ENCODE data around the gene MFN2. TPM values are rescaled to one million over a fixed set of nuclear protein-coding genes. Genes with fewer than 3 reads are reported as not detected.

Gene MFN2
- total RNA-seq, 4 donors from 2014 or later, result 176 to 282 (median 217) TPM

DNA sequence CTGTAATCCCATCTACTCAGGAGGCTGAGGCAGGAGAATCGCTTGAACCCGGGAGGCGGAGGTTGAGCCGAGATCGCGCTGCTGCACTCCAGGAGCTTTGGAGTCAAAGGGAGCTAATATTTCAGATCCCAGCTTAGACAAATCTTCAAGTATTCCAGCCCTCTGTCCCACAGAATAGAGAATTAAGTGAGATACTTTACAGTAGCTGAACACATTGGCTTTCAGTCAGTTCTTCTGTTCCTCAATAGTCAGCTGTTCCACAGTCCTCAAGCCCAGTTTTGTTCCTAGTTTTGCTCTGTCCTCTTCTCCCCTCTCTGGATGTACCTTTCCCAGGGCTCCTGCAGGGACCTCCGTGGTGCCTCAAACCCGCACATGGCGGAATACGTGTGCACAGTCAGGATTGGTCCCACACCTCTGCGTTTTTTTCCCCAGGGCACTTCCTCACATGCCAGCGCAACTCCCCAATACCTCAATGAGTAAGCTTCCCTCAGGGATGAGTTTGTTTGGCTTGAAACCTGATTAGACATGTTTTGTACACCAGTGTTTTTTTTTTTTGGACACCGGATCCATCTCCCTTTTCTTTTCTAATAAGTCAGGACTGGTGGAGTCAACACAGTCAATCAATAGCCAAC is 1.2 kb downstream of the MFN2 start:
- TF ChIP-seq, protein P1, sequence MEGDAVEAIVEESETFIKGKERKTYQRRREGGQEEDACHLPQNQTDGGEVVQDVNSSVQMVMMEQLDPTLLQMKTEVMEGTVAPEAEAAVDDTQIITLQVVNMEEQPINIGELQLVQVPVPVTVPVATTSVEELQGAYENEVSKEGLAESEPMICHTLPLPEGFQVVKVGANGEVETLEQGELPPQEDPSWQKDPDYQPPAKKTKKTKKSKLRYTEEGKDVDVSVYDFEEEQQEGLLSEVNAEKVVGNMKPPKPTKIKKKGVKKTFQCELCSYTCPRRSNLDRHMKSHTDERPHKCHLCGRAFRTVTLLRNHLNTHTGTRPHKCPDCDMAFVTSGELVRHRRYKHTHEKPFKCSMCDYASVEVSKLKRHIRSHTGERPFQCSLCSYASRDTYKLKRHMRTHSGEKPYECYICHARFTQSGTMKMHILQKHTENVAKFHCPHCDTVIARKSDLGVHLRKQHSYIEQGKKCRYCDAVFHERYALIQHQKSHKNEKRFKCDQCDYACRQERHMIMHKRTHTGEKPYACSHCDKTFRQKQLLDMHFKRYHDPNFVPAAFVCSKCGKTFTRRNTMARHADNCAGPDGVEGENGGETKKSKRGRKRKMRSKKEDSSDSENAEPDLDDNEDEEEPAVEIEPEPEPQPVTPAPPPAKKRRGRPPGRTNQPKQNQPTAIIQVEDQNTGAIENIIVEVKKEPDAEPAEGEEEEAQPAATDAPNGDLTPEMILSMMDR (IDR thresholded peaks at IDR 0.05 in 4 of 5, conservative IDR thresholded peaks at IDR 0.05 in 1 of 5), result no peak
- TF ChIP-seq POLR2A (IDR thresholded peaks at IDR 0.05), result no peak
- H3K36me3 ChIP-seq, result peaks cover 0 to 38% of the 10 kb centered on the region in 2 donors
- intact Hi-C loops (cut with DNase I; ENCODE audit: low total_unique reads) (loop anchor here (5.0 kb wide), 1 partner anchor 54 kb away; the partner anchor contains the start of gene KIAA2013), in situ Hi-C loops (cut with MboI; ENCODE audit: low sequenced_read_pairs in 4 of 4) (no loop called here)
- no peaks in the 10 kb centered on the region for H3K9me3 ChIP-seq
- no peaks in the 10 kb centered on the region for H3K27me3 ChIP-seq
- ATAC-seq, result no peak
- H3K27ac ChIP-seq, result peak overlapping the region; percentile 95 to 99 (median 98)
- H3K4me3 ChIP-seq, result peak overlapping the region; percentile 75 to 93 (median 89)
- H3K4me1 ChIP-seq, result peaks cover 65 to 67% of the 10 kb centered on the region in 2 donors
- no peak for DNase-seq

DNA sequence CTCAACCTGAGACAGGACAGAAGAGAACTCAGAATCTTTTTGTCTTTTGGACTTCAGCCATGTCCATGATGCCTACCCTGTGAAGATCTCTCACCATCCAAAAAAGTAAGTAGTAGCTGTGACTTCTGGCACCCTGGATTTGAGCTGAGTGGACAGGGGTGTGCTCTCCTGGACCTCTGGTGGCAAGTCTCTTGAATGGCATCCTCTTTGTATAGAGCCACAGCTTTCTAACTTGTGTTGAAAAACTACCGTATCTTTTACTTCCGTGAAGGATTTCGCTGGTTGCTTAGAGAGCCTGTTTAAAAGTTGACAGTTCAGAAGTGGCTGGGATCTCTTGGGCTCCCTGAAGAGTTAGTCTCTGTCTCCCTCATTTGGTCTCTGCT is 1.8 kb downstream of the MFN2 start:
- Histone ChIP-seq H3K27ac (peak overlapping the region; percentile 95 to 99 (median 98)), H3K9me3 (no peaks in the 10 kb centered on the region), H3K36me3 (peaks cover 0 to 38% of the 10 kb centered on the region in 2 donors), H3K4me3 (peak overlapping the region in 1 of 4 donors; percentile 11), H3K27me3 (no peaks in the 10 kb centered on the region), H3K4me1 (peaks cover 65 to 71% of the 10 kb centered on the region in 2 donors)
- ATAC-seq (no peak), DNase-seq (no peak)
- intact Hi-C loops (cut with DNase I; ENCODE audit: low total_unique reads), result loop anchor here (5.0 kb wide), 1 partner anchor 55 kb away; the partner anchor contains the start of gene KIAA2013
- TF ChIP-seq POLR2A (IDR thresholded peaks at IDR 0.05), result no peak
- TF ChIP-seq, protein P1 (IDR thresholded peaks at IDR 0.05 in 4 of 5, conservative IDR thresholded peaks at IDR 0.05 in 1 of 5), result peak in 2 of 5 experiments; percentile 34 to 56
- in situ Hi-C loops (cut with MboI; ENCODE audit: low sequenced_read_pairs in 4 of 4), result no loop called here

DNA sequence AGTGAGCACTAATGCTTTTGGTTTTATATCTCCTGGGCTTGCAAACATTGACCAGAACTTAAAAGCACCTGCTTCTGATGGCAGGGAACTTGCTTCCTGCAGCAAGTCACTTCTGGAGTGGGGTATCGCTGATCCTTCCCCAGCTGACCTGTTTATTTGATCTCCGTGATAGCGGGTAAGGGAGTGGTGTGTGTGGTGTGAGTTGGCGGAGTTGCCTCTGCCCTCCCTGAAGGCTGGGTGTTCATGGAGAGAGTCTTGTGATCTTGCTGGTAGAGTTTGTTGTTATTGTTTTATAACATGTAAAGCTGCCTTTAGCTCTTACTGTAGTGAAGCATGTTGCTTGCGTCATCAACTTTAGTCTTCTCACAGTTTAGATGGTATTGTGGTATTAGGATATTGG is 3.9 kb downstream of the MFN2 start:
- no peak for DNase-seq
- Histone ChIP-seq H3K4me3 (no peak overlapping the region), H3K9me3 (no peaks in the 10 kb centered on the region), H3K36me3 (peaks cover 0 to 44% of the 10 kb centered on the region in 2 donors), H3K27ac (peak overlapping the region; percentile 55 to 98 (median 93)), H3K27me3 (no peaks in the 10 kb centered on the region), H3K4me1 (peaks cover 61 to 81% of the 10 kb centered on the region in 2 donors)
- ATAC-seq, result no peak
- TF ChIP-seq, protein P1 (IDR thresholded peaks at IDR 0.05 in 4 of 5, conservative IDR thresholded peaks at IDR 0.05 in 1 of 5), result no peak
- TF ChIP-seq POLR2A (IDR thresholded peaks at IDR 0.05), result no peak
- intact Hi-C loops (cut with DNase I; ENCODE audit: low total_unique reads) (loop anchor here (5.0 kb wide), 1 partner anchor 57 kb away; the partner anchor contains the start of gene KIAA2013), in situ Hi-C loops (cut with MboI; ENCODE audit: low sequenced_read_pairs in 4 of 4) (no loop called here)

DNA sequence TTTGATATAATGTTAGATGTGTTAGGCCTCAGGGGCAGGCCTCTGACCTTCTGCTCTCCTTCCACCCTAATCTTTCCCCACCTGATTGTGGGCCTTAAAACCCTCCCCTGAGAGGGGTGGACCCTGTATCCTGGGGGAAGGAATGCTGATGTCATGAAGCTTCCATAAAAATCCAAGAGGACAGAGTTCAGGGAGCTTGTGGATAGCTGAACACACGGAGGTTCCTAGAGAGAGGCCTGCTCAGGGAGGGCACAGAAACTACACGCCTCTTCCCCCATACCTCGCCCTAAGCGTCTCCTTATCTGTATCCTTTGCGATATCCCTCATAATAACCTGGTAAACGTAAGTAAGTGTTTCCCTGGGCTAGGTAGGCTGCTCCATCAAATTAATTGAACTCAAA is 4.3 kb downstream of the MFN2 start:
- no peak for DNase-seq
- no peaks in the 10 kb centered on the region for H3K9me3 ChIP-seq
- TF ChIP-seq, protein P1 (IDR thresholded peaks at IDR 0.05 in 4 of 5, conservative IDR thresholded peaks at IDR 0.05 in 1 of 5), result no peak
- TF ChIP-seq POLR2A (IDR thresholded peaks at IDR 0.05), result no peak
- H3K27me3 ChIP-seq, result no peaks in the 10 kb centered on the region
- H3K27ac ChIP-seq, result peak overlapping the region; percentile 55 to 98 (median 93)
- peaks cover 0 to 49% of the 10 kb centered on the region in 2 donors for H3K36me3 ChIP-seq
- no peak for ATAC-seq
- peaks cover 61 to 79% of the 10 kb centered on the region in 2 donors for H3K4me1 ChIP-seq
- no peak overlapping the region for H3K4me3 ChIP-seq
- in situ Hi-C loops (cut with MboI; ENCODE audit: low sequenced_read_pairs in 4 of 4), result no loop called here
- intact Hi-C loops (cut with DNase I; ENCODE audit: low total_unique reads), result loop anchor here (5.0 kb wide), 1 partner anchor 57 kb away; the partner anchor contains the start of gene KIAA2013

Data from gastrocnemius medialis (tissue), 4 donors.